ENCODE results near the gene PURB. TPM values are rescaled to one million over a fixed set of nuclear protein-coding genes. Genes with fewer than 3 reads are reported as not detected.
"Not testable (repeated sequence)": the region's sequence is repeated elsewhere in the genome, so short reads cannot be mapped to it uniquely, and the experiment has no call there.

PURB gene
- total RNA-seq, 1 experiment from 2014 or later: 21.3 TPM

DNA sequence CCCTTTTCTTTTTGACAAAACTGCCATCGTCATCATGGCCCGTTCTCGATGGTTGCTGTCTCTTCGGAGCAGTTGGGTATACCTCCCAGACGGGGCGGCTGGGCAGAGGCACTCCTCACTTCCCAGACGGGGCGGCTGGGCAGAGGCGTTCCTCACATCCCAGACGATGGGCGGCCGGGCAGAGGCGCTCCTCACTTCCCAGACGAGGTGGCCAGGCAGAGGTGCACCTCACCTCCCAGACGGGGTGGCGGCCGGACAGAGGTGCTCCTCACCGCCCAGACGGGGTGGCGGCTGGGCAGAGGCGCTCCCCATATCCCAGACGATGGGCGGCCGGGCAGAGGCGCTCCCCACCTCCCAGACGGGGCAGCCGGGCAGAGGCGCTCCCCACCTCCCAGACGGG, 14.6 kb downstream of the PURB start:
- H3K14ac ChIP-seq (ENCODE audit: insufficient read depth, low read length); H3K23me2 ChIP-seq (ENCODE audit: insufficient read length, low read depth, low read length, poor library complexity, severe bottlenecking); H3K27me3 ChIP-seq (ENCODE audit: insufficient read depth, low read length); H3K4me2 ChIP-seq (ENCODE audit: insufficient read depth, insufficient read length, low read length); H3K27me3 Mint-ChIP-seq (ENCODE audit: low read depth); H2BK5ac ChIP-seq (ENCODE audit: insufficient read length, low read length); H3K27ac Mint-ChIP-seq; H4K20me1 ChIP-seq (ENCODE audit: control insufficient read depth, insufficient read depth, insufficient read length); H3K4me1 Mint-ChIP-seq; H3K23ac ChIP-seq (ENCODE audit: insufficient read length, low read depth, low read length); H2BK120ac ChIP-seq (ENCODE audit: low read depth, low read length, poor library complexity, severe bottlenecking); H3K9ac ChIP-seq (ENCODE audit: extremely low read depth, insufficient read length, low read length); H4K5ac ChIP-seq (ENCODE audit: insufficient read length, low read depth, low read length); H3K79me1 ChIP-seq (ENCODE audit: insufficient read depth, low read depth, low read length, poor library complexity, severe bottlenecking); H4K91ac ChIP-seq (ENCODE audit: insufficient read length, low read depth, low read length); H2BK15ac ChIP-seq (ENCODE audit: low read depth, low read length); H3K4ac ChIP-seq (ENCODE audit: low read depth, low read length); H3K4me3 Mint-ChIP-seq; H3K79me2 ChIP-seq (ENCODE audit: insufficient read depth, low read length); H3K4me1 ChIP-seq (ENCODE audit: insufficient read depth, low read length); DNase-seq; H3K18ac ChIP-seq (ENCODE audit: insufficient read length, low read depth, low read length); H2BK12ac ChIP-seq (ENCODE audit: insufficient read length, low read depth, low read length); H2BK20ac ChIP-seq (ENCODE audit: low read depth, low read length, poor library complexity, severe bottlenecking); H4K8ac ChIP-seq (replicated peaks; ENCODE audit: insufficient read length, low read depth, low read length); H2AFZ ChIP-seq (ENCODE audit: low read length); H2AK5ac ChIP-seq (ENCODE audit: insufficient read length, low read length); H3T11ph ChIP-seq (ENCODE audit: low read length); H3K27ac ChIP-seq (ENCODE audit: insufficient read length, low read depth, low read length); H3K9me3 ChIP-seq (ENCODE audit: control insufficient read depth, low read depth, low read length); H3K56ac ChIP-seq (ENCODE audit: insufficient read length, low read depth, low read length): not testable (repeated sequence)
- peaks cover 4 to 12% (median 8%) of the 10 kb centered on the region in 3 experiments; a peak in 5 of 7 replicates for H3K36me3 Mint-ChIP-seq (ENCODE audit: insufficient read depth in 1 of 3, low read depth in 3 of 3)
- peaks cover 28 to 30% of the 10 kb centered on the region in 2 experiments for H3K9me3 Mint-ChIP-seq
- WGBS (ENCODE audit: extremely low coverage, insufficient read length, low lambda C conversion rate): no CpG with 5 or more reads among the region's 29 CpGs

DNA sequence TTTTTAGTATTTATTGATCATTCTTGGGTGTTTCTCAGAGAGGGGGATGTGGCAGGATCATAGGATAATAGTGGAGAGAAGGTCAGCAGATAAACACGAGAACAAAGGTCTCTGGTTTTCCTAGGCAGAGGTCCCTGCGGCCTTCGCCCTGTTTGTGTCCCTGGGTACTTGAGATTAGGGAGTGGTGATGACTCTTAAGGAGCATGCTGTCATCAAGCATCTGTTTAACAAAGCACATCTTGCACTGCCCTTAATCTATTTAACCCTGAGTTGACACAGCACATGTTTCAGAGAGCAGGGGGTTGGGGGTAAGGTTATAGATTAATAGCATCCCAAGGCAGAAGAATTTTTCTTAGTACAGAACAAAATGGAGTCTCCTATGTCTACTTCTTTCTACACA, 15.0 kb downstream of the PURB start:
- H3K27me3 Mint-ChIP-seq (ENCODE audit: low read depth); H3K27ac Mint-ChIP-seq; H2BK5ac ChIP-seq (ENCODE audit: insufficient read length, low read length); H3K9me3 ChIP-seq (ENCODE audit: control insufficient read depth, low read depth, low read length); H3K23me2 ChIP-seq (ENCODE audit: insufficient read length, low read depth, low read length, poor library complexity, severe bottlenecking); H3K4me2 ChIP-seq (ENCODE audit: insufficient read depth, insufficient read length, low read length); H3T11ph ChIP-seq (ENCODE audit: low read length); H3K4me3 Mint-ChIP-seq; H4K5ac ChIP-seq (ENCODE audit: insufficient read length, low read depth, low read length); H3K56ac ChIP-seq (ENCODE audit: insufficient read length, low read depth, low read length); H3K18ac ChIP-seq (ENCODE audit: insufficient read length, low read depth, low read length); H3K4me1 Mint-ChIP-seq; H4K8ac ChIP-seq (replicated peaks; ENCODE audit: insufficient read length, low read depth, low read length); H3K79me1 ChIP-seq (ENCODE audit: insufficient read depth, low read depth, low read length, poor library complexity, severe bottlenecking); H4K91ac ChIP-seq (ENCODE audit: insufficient read length, low read depth, low read length); H3K27me3 ChIP-seq (ENCODE audit: insufficient read depth, low read length); H3K23ac ChIP-seq (ENCODE audit: insufficient read length, low read depth, low read length); H2AK5ac ChIP-seq (ENCODE audit: insufficient read length, low read length); H2BK15ac ChIP-seq (ENCODE audit: low read depth, low read length); H3K79me2 ChIP-seq (ENCODE audit: insufficient read depth, low read length); H2BK12ac ChIP-seq (ENCODE audit: insufficient read length, low read depth, low read length); DNase-seq; H2BK20ac ChIP-seq (ENCODE audit: low read depth, low read length, poor library complexity, severe bottlenecking); H3K9ac ChIP-seq (ENCODE audit: extremely low read depth, insufficient read length, low read length); H3K14ac ChIP-seq (ENCODE audit: insufficient read depth, low read length); H4K20me1 ChIP-seq (ENCODE audit: control insufficient read depth, insufficient read depth, insufficient read length); H3K27ac ChIP-seq (ENCODE audit: insufficient read length, low read depth, low read length); H2AFZ ChIP-seq (ENCODE audit: low read length); H3K4ac ChIP-seq (ENCODE audit: low read depth, low read length); H2BK120ac ChIP-seq (ENCODE audit: low read depth, low read length, poor library complexity, severe bottlenecking); H3K4me1 ChIP-seq (ENCODE audit: insufficient read depth, low read length): not testable (repeated sequence)
- H3K36me3 Mint-ChIP-seq (ENCODE audit: insufficient read depth in 1 of 3, low read depth in 3 of 3): peaks cover 4 to 12% (median 8%) of the 10 kb centered on the region in 3 experiments; a peak in 5 of 7 replicates
- H3K9me3 Mint-ChIP-seq: peaks cover 28 to 30% of the 10 kb centered on the region in 2 experiments
- no CpG with 5 or more reads among the region's 3 CpGs for WGBS (ENCODE audit: extremely low coverage, insufficient read length, low lambda C conversion rate)

All from H9 (cell line).